ENCODE results near the gene C16orf92. TPM values are rescaled to one million over a fixed set of nuclear protein-coding genes. Genes with fewer than 3 reads are reported as not detected.

Gene C16orf92
- total RNA-seq, 1 donor from 2014 or later, result not detected

- peaks cover 1% of the 10 kb centered on the region for H3K36me3 ChIP-seq (ENCODE audit: control insufficient read depth, insufficient read depth, low read length)
- no peak for TF ChIP-seq CTCF (IDR thresholded peaks at IDR 0.05; ENCODE audit: insufficient read depth, low read length, poor library complexity, severe bottlenecking)
- H3K27me3 ChIP-seq (ENCODE audit: control insufficient read depth, insufficient read depth, low read length), result no peaks in the 10 kb centered on the region
- H3K4me3 ChIP-seq (ENCODE audit: low read depth, low read length), result no peak overlapping the region
- DNase-seq (ENCODE audit: low read depth), result no peak
These were observed 45.8 kb upstream of the C16orf92 start for GRCh38 chr16:29977063-29977825.

- Histone ChIP-seq H3K36me3 (ENCODE audit: control insufficient read depth, insufficient read depth, low read length) (peaks cover 1% of the 10 kb centered on the region), H3K27me3 (ENCODE audit: control insufficient read depth, insufficient read depth, low read length) (no peaks in the 10 kb centered on the region), H3K4me3 (ENCODE audit: low read depth, low read length) (no peak overlapping the region)
- no peak for DNase-seq (ENCODE audit: low read depth)
- TF ChIP-seq CTCF (IDR thresholded peaks at IDR 0.05; ENCODE audit: insufficient read depth, low read length, poor library complexity, severe bottlenecking), result no peak
These were observed 44.9 kb upstream of the C16orf92 start for GRCh38 chr16:29978081-29978480.

- no peak for DNase-seq (ENCODE audit: low read depth)
- Histone ChIP-seq H3K27me3 (ENCODE audit: control insufficient read depth, insufficient read depth, low read length) (no peaks in the 10 kb centered on the region), H3K4me3 (ENCODE audit: low read depth, low read length) (no peak overlapping the region), H3K36me3 (ENCODE audit: control insufficient read depth, insufficient read depth, low read length) (peaks cover 1% of the 10 kb centered on the region)
- TF ChIP-seq CTCF (IDR thresholded peaks at IDR 0.05; ENCODE audit: insufficient read depth, low read length, poor library complexity, severe bottlenecking), result no peak
These were observed 44.3 kb upstream of the C16orf92 start for GRCh38 chr16:29978564-29979270.

- Histone ChIP-seq H3K36me3 (ENCODE audit: control insufficient read depth, insufficient read depth, low read length) (peaks cover 3% of the 10 kb centered on the region), H3K27me3 (ENCODE audit: control insufficient read depth, insufficient read depth, low read length) (no peaks in the 10 kb centered on the region), H3K4me3 (ENCODE audit: low read depth, low read length) (no peak overlapping the region)
- TF ChIP-seq CTCF (IDR thresholded peaks at IDR 0.05; ENCODE audit: insufficient read depth, low read length, poor library complexity, severe bottlenecking), result no peak
- no peak for DNase-seq (ENCODE audit: low read depth)
These were observed 40.2 kb upstream of the C16orf92 start for GRCh38 chr16:29982560-29983419.

- no peaks in the 10 kb centered on the region for H3K27me3 ChIP-seq (ENCODE audit: control insufficient read depth, insufficient read depth, low read length)
- H3K4me3 ChIP-seq (ENCODE audit: low read depth, low read length), result no peak overlapping the region
- peaks cover 1% of the 10 kb centered on the region for H3K36me3 ChIP-seq (ENCODE audit: control insufficient read depth, insufficient read depth, low read length)
- DNase-seq (ENCODE audit: low read depth), result no peak
- no peak for TF ChIP-seq CTCF (IDR thresholded peaks at IDR 0.05; ENCODE audit: insufficient read depth, low read length, poor library complexity, severe bottlenecking)
These were observed 39.4 kb upstream of the C16orf92 start for GRCh38 chr16:29983420-29984136.
